Ascending aorta (tissue), 2 donors: ENCODE measurements around the gene SNX33. TPM values are rescaled to one million over a fixed set of nuclear protein-coding genes. Genes with fewer than 3 reads are reported as not detected.

Experiments used
- DNase-seq, 2 donors: peaks; one replicate each; pipeline ENCODE4 v3.0.0-alpha.2; 2019; ENCODE audit warnings: low spot score in 2 of 2
- H3K27ac ChIP-seq, 2 donors: fragments of 200-600 bp; sonication (generic); one replicate each; pipeline ENCODE4 v1.5.1; 2016 to 2017; ENCODE audit warnings: mild to moderate bottlenecking in 1 of 2
- H3K27me3 ChIP-seq: fragments of 200-600 bp; sonication (generic); one replicate; pipeline ENCODE4 v1.5.1; 2017
- H3K36me3 ChIP-seq, 2 donors: fragments of 200-600 bp; sonication (generic); one replicate each; pipeline ENCODE4 v1.5.1; 2016
- H3K4me1 ChIP-seq, 2 donors: fragments of 200-600 bp; sonication (generic); one replicate each; pipeline ENCODE4 v1.5.1; 2016 to 2017; ENCODE audit warnings: mild to moderate bottlenecking in 1 of 2
- H3K4me3 ChIP-seq, 2 donors: fragments of 200-600 bp; sonication (generic); one replicate each; pipeline ENCODE4 v1.5.1; 2016 to 2017; ENCODE audit warnings: mild to moderate bottlenecking in 1 of 2
- H3K9me3 ChIP-seq, 2 donors: fragments of 200-600 bp; sonication (generic); one replicate each; pipeline ENCODE4 v1.5.1; 2016
- intact Hi-C: fragments of 100-400 bp; cut with DNase I; formaldehyde crosslinking; loops from one replicate; pipeline ENCODE4 v1.15.1; 2023
- total RNA-seq: library from RNA; depleted of rRNA; stranded (reverse); fragments of >200 nt; gene quantifications from one replicate; pipeline ENCODE4 v1.1.0, GENCODE V29; 2016
- TF ChIP-seq, protein P1 (sequence below), 3 experiments: fragments of 200-600 bp in 2 of 3; fragments of 450-650 bp in 1 of 3; sonication (generic) in 2 of 3; IDR thresholded peaks; one replicate each; pipeline ENCODE4 v1.5.1; 2016 to 2019; ENCODE audit warnings: antibody characterized with exemption in 3 of 3, mild to moderate bottlenecking in 1 of 3, moderate library complexity in 1 of 3

The SNX33 gene
- 53.5 TPM for total RNA-seq

GRCh38 chr15:75647370-75648155 is at the start of gene SNX33:
SNX33 (plus strand) TSS chr15:75647912; CDS start chr15:75649103, 1,191 bp downstream.
- Histone ChIP-seq H3K27me3 (no peaks in the 10 kb centered on the region), H3K27ac (peak within 1 kb of the TSS; percentile 98 to 99), H3K9me3 (no peaks in the 10 kb centered on the region), H3K4me3 (peak within 1 kb of the TSS; percentile 86 to 94), H3K36me3 (peaks cover 0 to 8% of the 10 kb centered on the region in 2 donors), H3K4me1 (peaks cover 24 to 43% of the 10 kb centered on the region in 2 donors)
- DNase-seq, result peak in 1 of 2 donors; percentile 91
- TF ChIP-seq, protein P1, sequence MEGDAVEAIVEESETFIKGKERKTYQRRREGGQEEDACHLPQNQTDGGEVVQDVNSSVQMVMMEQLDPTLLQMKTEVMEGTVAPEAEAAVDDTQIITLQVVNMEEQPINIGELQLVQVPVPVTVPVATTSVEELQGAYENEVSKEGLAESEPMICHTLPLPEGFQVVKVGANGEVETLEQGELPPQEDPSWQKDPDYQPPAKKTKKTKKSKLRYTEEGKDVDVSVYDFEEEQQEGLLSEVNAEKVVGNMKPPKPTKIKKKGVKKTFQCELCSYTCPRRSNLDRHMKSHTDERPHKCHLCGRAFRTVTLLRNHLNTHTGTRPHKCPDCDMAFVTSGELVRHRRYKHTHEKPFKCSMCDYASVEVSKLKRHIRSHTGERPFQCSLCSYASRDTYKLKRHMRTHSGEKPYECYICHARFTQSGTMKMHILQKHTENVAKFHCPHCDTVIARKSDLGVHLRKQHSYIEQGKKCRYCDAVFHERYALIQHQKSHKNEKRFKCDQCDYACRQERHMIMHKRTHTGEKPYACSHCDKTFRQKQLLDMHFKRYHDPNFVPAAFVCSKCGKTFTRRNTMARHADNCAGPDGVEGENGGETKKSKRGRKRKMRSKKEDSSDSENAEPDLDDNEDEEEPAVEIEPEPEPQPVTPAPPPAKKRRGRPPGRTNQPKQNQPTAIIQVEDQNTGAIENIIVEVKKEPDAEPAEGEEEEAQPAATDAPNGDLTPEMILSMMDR (IDR thresholded peaks at IDR 0.05), result peak; percentile 35 to 59 (median 46)
- intact Hi-C loops, result loop anchor here (1.0 to 5.0 kb wide), 3 partner anchors 13 to 195 kb away; partner anchors contain the start of genes SIN3A and SNUPN

DNA sequence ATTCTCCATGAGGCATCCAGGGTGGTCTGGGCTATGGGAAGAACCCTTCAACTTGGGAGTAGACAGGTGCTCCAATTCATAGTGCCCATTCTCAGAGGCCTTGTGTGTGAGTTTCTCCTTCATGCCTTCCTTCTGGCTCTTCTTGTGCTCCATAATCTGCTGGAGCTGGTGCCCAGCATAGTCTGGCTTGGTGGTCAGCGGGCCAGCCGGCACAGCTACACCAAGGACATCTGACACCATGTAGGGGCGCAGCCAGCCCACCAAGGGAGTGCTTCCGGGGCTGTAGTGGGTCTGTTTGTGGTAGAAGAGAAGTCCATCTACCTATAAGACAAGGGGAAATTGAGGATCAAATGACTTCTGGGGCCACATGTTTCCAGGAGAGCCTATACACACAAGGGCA is 49.4 kb upstream of the SNX33 start:
- H3K9me3 ChIP-seq, result no peaks in the 10 kb centered on the region
- no peaks in the 10 kb centered on the region for H3K27me3 ChIP-seq
- no peak for DNase-seq
- H3K4me1 ChIP-seq, result no peaks in the 10 kb centered on the region
- H3K4me3 ChIP-seq, result no peak overlapping the region
- peaks cover 27 to 67% of the 10 kb centered on the region in 2 donors for H3K36me3 ChIP-seq
- no peak overlapping the region for H3K27ac ChIP-seq
- intact Hi-C loops, result no loop called here
- TF ChIP-seq, protein P1 (IDR thresholded peaks at IDR 0.05), result no peak

DNA sequence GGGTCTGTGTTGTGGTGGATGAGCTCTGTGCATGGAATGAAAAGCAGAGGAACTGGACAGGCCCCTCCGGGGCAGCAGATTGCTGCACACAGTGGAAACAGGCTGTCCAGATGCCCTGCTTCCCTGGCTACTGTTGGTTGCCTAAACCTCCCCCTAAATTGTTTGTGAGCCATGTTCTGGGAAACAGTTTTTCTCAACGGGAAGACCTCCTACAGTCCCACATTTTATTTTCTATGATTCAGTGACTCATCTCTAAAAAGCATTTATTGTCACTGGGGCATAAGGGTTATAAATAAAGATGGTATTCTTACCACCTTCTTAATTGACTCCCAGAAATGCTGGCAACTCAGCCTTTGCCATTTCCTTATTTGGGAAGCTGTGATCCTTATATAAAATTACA is 48.3 kb upstream of the SNX33 start:
- H3K4me1 ChIP-seq, result no peaks in the 10 kb centered on the region
- TF ChIP-seq, protein P1 (IDR thresholded peaks at IDR 0.05), result no peak

DNA sequence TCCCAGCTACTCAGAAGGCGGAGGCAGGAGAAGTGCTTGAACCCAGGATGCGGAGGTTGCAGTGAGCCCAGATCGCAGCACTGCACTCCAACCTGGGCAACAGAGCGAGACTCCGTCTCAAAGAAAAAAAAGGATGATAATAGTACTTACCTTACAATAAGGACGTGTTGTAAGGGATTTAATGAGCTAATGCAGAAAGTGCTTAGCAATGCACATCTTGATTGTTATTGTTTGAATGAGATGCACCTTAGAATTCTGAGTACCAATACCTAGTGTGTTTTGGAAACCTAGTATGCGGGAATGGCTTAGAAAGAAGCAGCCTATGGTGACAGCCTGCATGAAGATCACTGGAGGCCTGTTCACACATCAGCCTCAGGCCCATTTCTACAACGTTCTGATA is 41.7 kb upstream of the SNX33 start:
- Histone ChIP-seq H3K27ac (no peak overlapping the region), H3K4me3 (no peak overlapping the region), H3K4me1 (no peaks in the 10 kb centered on the region), H3K9me3 (no peaks in the 10 kb centered on the region), H3K27me3 (no peaks in the 10 kb centered on the region), H3K36me3 (peaks cover 58 to 69% of the 10 kb centered on the region in 2 donors)
- no peak for DNase-seq
- TF ChIP-seq, protein P1 (IDR thresholded peaks at IDR 0.05), result no peak
- intact Hi-C loops, result no loop called here

More for the DNA sequence above, 48.3 kb upstream of the SNX33 start:
- no peaks in the 10 kb centered on the region for H3K9me3 ChIP-seq
- H3K27me3 ChIP-seq, result no peaks in the 10 kb centered on the region
- H3K36me3 ChIP-seq, result peaks cover 27 to 66% of the 10 kb centered on the region in 2 donors
- no peak for DNase-seq
- no peak overlapping the region for H3K27ac ChIP-seq
- H3K4me3 ChIP-seq, result no peak overlapping the region
- intact Hi-C loops, result no loop called here

DNA sequence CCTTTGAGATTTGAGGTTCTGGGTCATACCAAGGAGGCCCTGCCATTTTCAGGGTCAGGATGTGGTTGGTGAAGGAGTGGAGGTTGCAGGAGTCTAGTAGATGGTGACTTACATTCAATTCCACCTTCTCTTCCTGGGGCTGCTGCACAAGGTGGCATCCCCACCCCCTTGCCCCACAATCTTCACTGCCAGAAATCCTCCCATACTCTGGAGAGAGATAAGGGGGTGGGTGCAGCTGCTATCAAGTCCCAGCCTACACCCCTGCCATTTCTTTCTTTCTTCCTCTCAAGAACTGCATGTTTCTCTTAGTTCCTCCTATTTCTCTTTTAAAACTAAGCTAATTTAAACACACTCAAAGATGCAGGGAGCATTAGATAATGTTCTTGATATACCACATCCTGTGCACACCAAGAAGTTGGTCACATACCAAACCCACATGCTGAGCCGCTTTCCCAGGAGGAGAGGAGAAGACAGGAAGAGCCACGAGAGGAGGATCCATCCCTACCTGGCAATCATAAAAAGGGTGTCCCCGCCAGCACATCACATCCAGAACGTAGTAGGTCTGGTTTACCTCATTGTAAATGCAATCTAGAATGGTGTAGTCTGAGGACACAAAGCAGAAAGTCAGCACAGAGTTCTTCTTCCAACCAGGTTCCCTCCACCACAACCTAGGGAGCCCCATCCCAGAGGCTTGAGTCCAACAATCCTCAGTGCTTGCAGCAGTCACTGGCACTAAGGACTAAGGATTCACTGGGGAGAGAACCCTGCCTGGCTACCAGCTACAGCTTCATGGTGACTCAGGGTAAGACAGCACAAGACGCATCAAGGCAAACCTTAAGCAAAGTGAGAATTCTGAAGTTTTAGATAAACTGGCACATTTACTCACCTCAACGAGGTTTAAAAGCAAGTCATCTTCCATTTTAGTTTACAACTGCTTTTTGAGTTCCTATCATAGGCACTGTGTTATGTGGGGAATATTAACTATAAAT is 40.7 kb upstream of the SNX33 start:
- H3K9me3 ChIP-seq, result no peaks in the 10 kb centered on the region
- no peaks in the 10 kb centered on the region for H3K4me1 ChIP-seq
- no peak overlapping the region for H3K4me3 ChIP-seq
- no peak for DNase-seq
- TF ChIP-seq, protein P1 (IDR thresholded peaks at IDR 0.05), result no peak
- intact Hi-C loops, result no loop called here
- peaks cover 55 to 66% of the 10 kb centered on the region in 2 donors for H3K36me3 ChIP-seq
- H3K27ac ChIP-seq, result no peak overlapping the region
- H3K27me3 ChIP-seq, result no peaks in the 10 kb centered on the region
